Type B pancreatic cell (in vitro differentiated cells): ENCODE measurements around the gene MAP2K6. TPM values are rescaled to one million over a fixed set of nuclear protein-coding genes. Genes with fewer than 3 reads are reported as not detected.

Experiments
- DNase-seq: peaks from one replicate; pipeline ENCODE4 v3.0.0; 2021; ENCODE audit warnings: mixed read lengths; ENCODE audit not compliant: unreplicated experiment; ENCODE audit errors: extremely low spot score
- H3K27ac Mint-ChIP-seq: 2 replicates; pipeline ENCODE4 v1.8.0; 2021; ENCODE audit warnings: mild to moderate bottlenecking, mixed read lengths
- H3K27me3 Mint-ChIP-seq: 2 replicates; pipeline ENCODE4 v1.8.0; 2021; ENCODE audit warnings: mixed read lengths
- H3K36me3 Mint-ChIP-seq: 2 replicates; pipeline ENCODE4 v1.8.0; 2021; ENCODE audit warnings: mixed read lengths
- H3K4me1 Mint-ChIP-seq: one replicate; pipeline ENCODE4 v1.8.0; 2021; ENCODE audit warnings: mixed read lengths; ENCODE audit not compliant: unreplicated experiment
- H3K4me3 Mint-ChIP-seq: 2 replicates; pipeline ENCODE4 v1.8.0; 2021; ENCODE audit warnings: mild to moderate bottlenecking, mixed read lengths
- H3K9me3 Mint-ChIP-seq: 2 replicates; pipeline ENCODE4 v1.8.0; 2021; ENCODE audit warnings: mixed read lengths
- total RNA-seq: library from RNA; stranded (reverse); gene quantifications from 2 replicates; pipeline ENCODE4 v1.2.1, GENCODE V29; 2021; ENCODE audit warnings: low replicate concordance
- TF ChIP-seq, protein P1 (sequence below): fragments of 200-600 bp; sonication (generic); conservative IDR thresholded peaks from 2 replicates; pipeline ENCODE4 v1.5.0; 2021; ENCODE audit warnings: antibody characterized with exemption, mild to moderate bottlenecking

Gene MAP2K6
- total RNA-seq, 1 donor from 2014 or later = 28.8 TPM

GRCh38 chr17:69455040-69455439, 40.5 kb downstream of the MAP2K6 start:
- DNase-seq = no peak
- Mint-ChIP-seq H3K4me3 (no peak overlapping the region), H3K36me3 (peaks cover 14% of the 10 kb centered on the region), H3K27ac (no peak overlapping the region), H3K27me3 (no peaks in the 10 kb centered on the region), H3K9me3 (no peaks in the 10 kb centered on the region), H3K4me1 (peaks cover 30% of the 10 kb centered on the region)
- TF ChIP-seq, protein P1, sequence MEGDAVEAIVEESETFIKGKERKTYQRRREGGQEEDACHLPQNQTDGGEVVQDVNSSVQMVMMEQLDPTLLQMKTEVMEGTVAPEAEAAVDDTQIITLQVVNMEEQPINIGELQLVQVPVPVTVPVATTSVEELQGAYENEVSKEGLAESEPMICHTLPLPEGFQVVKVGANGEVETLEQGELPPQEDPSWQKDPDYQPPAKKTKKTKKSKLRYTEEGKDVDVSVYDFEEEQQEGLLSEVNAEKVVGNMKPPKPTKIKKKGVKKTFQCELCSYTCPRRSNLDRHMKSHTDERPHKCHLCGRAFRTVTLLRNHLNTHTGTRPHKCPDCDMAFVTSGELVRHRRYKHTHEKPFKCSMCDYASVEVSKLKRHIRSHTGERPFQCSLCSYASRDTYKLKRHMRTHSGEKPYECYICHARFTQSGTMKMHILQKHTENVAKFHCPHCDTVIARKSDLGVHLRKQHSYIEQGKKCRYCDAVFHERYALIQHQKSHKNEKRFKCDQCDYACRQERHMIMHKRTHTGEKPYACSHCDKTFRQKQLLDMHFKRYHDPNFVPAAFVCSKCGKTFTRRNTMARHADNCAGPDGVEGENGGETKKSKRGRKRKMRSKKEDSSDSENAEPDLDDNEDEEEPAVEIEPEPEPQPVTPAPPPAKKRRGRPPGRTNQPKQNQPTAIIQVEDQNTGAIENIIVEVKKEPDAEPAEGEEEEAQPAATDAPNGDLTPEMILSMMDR = no peak

DNA sequence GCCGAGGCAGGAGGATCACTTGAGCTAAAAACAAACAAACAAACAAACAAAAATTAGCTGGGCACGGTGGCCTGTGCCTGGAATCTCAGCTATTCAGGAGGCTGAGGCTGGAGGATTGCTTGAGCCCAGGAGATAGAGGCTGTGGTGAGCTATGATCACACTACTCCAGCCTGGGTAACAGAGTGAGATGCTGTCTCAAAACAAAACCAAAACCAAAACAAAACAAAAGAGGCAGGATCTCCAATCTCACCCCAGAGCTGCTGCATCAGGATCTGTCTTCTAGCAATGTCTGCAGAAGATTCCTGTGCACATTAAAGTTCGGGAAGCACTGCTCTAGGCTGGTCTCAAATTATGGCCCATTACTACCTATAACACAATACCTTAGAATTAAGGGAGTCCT, 43.1 kb downstream of the MAP2K6 start:
- no peak overlapping the region for H3K27ac Mint-ChIP-seq
- TF ChIP-seq, protein P1 = no peak
- peaks cover 18% of the 10 kb centered on the region for H3K36me3 Mint-ChIP-seq
- no peak overlapping the region for H3K4me3 Mint-ChIP-seq
- no peak for DNase-seq
- no peaks in the 10 kb centered on the region for H3K27me3 Mint-ChIP-seq
- H3K4me1 Mint-ChIP-seq = peaks cover 25% of the 10 kb centered on the region
- no peaks in the 10 kb centered on the region for H3K9me3 Mint-ChIP-seq

DNA sequence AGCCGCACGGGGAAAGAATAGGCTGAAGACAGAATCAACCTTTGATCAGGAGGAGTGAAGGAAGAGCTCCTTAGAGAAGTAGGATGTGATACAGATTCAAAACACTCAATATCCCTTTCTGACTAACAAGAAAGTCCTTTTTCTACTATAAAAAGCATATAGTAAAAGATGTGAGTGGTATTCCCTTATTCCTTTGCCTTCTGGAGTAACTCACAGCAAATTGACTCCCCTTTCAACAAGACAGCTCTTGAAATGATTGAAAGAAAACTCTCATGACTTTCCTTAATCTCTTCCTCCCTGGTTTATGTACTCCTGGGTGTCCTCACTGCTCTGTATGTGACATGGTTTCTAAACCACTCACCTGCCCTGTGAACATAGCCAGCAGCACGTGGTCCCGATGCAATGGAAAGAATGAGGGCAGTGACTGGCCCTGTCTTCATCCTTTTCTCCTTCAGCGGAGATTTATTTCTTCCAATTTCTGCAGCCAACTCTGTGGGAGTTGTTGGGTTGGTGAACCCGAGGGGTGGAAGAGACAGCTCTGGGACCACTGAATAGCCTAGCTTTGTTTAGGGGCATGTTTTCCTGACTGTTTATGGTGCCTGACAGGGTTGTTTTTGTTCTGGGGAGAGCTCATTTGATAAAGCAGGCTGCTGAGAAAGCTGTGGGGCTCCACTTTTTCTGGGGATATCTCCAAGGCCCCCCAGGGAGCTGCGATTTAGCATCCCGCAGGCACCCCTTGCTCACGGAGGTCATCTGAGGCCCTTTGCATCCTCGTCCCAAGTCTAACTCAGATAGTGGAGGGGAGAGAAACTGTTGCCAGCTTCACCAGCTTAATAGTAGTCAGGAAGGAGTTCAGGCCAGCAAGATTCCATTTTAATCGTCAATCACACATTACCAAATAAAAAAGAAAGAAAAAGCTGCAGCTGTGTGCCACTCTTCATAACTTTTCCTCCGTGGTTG, 46.7 kb downstream of the MAP2K6 start:
- no peak for DNase-seq
- Mint-ChIP-seq H3K27me3 (no peaks in the 10 kb centered on the region), H3K4me1 (peaks cover 21% of the 10 kb centered on the region), H3K36me3 (peaks cover 12% of the 10 kb centered on the region), H3K27ac (peak overlapping the region; percentile 10), H3K9me3 (no peaks in the 10 kb centered on the region), H3K4me3 (no peak overlapping the region)
- TF ChIP-seq, protein P1 = no peak

GRCh38 chr17:69461951-69462369, 47.5 kb downstream of the MAP2K6 start:
- H3K27ac Mint-ChIP-seq = peak overlapping the region; percentile 10
- H3K9me3 Mint-ChIP-seq = no peaks in the 10 kb centered on the region
- peaks cover 29% of the 10 kb centered on the region for H3K4me1 Mint-ChIP-seq
- peaks cover 11% of the 10 kb centered on the region for H3K36me3 Mint-ChIP-seq
- no peak overlapping the region for H3K4me3 Mint-ChIP-seq
- DNase-seq = no peak
- H3K27me3 Mint-ChIP-seq = no peaks in the 10 kb centered on the region
- TF ChIP-seq, protein P1 = no peak

DNA sequence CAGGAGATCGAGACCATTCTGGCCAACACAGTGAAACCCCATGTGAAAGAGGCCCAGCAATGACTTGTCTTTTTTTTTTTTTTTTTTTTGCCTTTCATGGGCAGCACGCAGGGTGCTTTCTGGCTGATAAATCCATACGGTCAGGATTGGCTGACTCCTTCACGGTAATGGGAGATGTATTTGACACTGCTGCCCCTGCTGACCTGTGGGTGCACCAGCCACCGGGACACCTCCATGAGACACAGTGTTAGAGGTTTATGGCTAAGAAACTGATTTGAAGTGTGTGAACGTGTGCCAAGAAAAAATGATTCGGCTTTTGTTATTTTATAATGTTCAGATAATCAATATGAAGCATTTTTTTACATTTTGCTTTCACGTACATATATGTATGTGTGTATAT, 48.4 kb downstream of the MAP2K6 start:
- Mint-ChIP-seq H3K27me3 (no peaks in the 10 kb centered on the region), H3K36me3 (peaks cover 13% of the 10 kb centered on the region), H3K4me1 (peaks cover 34% of the 10 kb centered on the region), H3K27ac (no peak overlapping the region), H3K9me3 (no peaks in the 10 kb centered on the region), H3K4me3 (no peak overlapping the region)
- TF ChIP-seq, protein P1 = no peak
- DNase-seq = no peak
